Thyroid gland (tissue), 4 donors: Measurements from ENCODE around the gene XPO4.

Source experiments
- POLR2A ChIP-seq, 2 donors: fragments of 450-650 bp; IDR thresholded peaks; one replicate each; pipeline ENCODE4 v1.6.1; 2017; ENCODE audit warnings: antibody characterized with exemption in 2 of 2, mild to moderate bottlenecking in 2 of 2, moderate library complexity in 1 of 2
- TF ChIP-seq, protein P1 (sequence below), 6 experiments: fragments of 200-600 bp in 3 of 6; fragments of 450-650 bp in 3 of 6; sonication (generic) in 3 of 6; IDR thresholded peaks; one replicate each; pipeline ENCODE4 v1.5.1; 2016 to 2019; ENCODE audit warnings: antibody characterized with exemption in 6 of 6, mild to moderate bottlenecking in 2 of 6, inconsistent platforms in 1 of 6, moderate library complexity in 1 of 6

DNA sequence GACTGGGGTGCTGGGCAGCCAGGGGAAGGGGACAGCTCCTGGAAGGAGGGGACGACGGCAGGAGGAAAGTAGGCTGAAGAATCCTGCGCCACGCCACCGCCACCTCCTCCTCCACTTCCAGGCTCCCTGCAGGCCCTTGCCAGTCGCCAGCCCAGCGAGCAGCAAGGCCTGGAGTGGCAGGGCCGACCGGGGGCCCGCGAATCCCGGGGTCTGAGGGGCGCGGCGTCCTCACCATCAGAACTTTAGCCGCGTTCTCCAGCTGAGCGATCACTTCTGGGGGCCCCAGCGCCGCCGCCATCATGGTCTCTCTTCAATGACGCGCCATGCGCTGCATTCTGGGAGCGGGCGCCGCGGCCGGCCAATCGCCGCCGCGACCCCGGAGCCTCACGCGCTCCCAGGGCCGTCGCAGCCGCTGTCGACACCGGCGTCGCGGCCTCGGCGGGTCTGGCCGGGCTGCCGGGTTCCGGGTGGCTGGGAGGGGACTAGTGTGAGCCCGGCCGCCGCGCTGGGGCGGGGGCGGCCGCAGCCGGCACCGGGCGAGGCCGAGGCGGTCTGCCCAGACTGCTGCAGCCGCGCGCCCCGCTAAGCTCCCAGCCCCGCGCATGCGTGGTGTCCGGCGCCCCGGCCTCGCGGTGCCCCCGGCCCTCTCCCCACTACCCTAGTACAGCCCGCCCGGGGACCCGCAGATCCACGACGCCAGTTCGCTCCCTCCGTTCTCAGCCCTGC is at the start of gene XPO4:
- TF ChIP-seq, protein P1, sequence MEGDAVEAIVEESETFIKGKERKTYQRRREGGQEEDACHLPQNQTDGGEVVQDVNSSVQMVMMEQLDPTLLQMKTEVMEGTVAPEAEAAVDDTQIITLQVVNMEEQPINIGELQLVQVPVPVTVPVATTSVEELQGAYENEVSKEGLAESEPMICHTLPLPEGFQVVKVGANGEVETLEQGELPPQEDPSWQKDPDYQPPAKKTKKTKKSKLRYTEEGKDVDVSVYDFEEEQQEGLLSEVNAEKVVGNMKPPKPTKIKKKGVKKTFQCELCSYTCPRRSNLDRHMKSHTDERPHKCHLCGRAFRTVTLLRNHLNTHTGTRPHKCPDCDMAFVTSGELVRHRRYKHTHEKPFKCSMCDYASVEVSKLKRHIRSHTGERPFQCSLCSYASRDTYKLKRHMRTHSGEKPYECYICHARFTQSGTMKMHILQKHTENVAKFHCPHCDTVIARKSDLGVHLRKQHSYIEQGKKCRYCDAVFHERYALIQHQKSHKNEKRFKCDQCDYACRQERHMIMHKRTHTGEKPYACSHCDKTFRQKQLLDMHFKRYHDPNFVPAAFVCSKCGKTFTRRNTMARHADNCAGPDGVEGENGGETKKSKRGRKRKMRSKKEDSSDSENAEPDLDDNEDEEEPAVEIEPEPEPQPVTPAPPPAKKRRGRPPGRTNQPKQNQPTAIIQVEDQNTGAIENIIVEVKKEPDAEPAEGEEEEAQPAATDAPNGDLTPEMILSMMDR (IDR thresholded peaks at IDR 0.05) = no peak
- TF ChIP-seq POLR2A (IDR thresholded peaks at IDR 0.05) = peak in 1 of 2 donors; percentile 76
